Endothelial cell of umbilical vein (primary cell): Measurements from ENCODE around the gene FXYD4. TPM values are rescaled to one million over a fixed set of nuclear protein-coding genes. Genes with fewer than 3 reads are reported as not detected.

ENCODE experiments used
- BruUV-seq: library from RNA; stranded (reverse); fragments of 400-500 nt; replicated peaks from 2 replicates; lab custom pipeline; 2021; lab: Mats Ljungman, UMichigan
- CTCF ChIA-PET: fragments of 300-600, 350-600 bp; sonication (Branson Sonifier 250); formaldehyde crosslinking; loops from one replicate; lab custom pipeline; 2021; ENCODE audit warnings: antibody characterized with exemption, inconsistent platforms; lab: Charles Lee
- POLR2A ChIA-PET: fragments of 300-600, 350-600 bp; sonication (Branson Sonifier 250); formaldehyde crosslinking; loops from one replicate; lab custom pipeline; 2021; ENCODE audit warnings: antibody characterized with exemption, inconsistent platforms; lab: Charles Lee
- DNase-seq: peaks from one replicate; pipeline ENCODE4 v3.0.0-alpha.2; 2011; ENCODE audit warnings: low read depth, low spot score
- FAIRE-seq: peaks from 2 replicates; lab custom pipeline; 2011; peaks lifted over from hg19 to GRCh38; lab: Jason Lieb, UNC
- H2AFZ ChIP-seq: 2 replicates; pipeline ENCODE4 v1.6.0; 2012; ENCODE audit warnings: low read depth, low read length, control low read depth, inconsistent platforms
- H3K27ac ChIP-seq: 2 replicates; pipeline ENCODE4 v1.5.1; 2011; ENCODE audit warnings: low read depth, mild to moderate bottlenecking, control low read depth, low read length, moderate library complexity; ENCODE audit not compliant: insufficient read depth
- H3K27me3 ChIP-seq, 2 experiments: 2 replicates each; pipeline versions ENCODE4 v1.6.0 to v1.6.1; 2011; ENCODE audit warnings: low read length in 2 of 2, mixed read lengths in 1 of 2; ENCODE audit not compliant: control insufficient read depth in 2 of 2, insufficient read depth in 2 of 2
- H3K36me3 ChIP-seq, 2 experiments: 2 replicates in 1 of 2; 3 replicates in 1 of 2; pipeline ENCODE4 v1.5.1; 2011; ENCODE audit warnings: low read length in 2 of 2, mild to moderate bottlenecking in 1 of 2, moderate library complexity in 1 of 2; ENCODE audit not compliant: control insufficient read depth in 2 of 2, insufficient read depth in 2 of 2; ENCODE audit errors: extremely low read depth in 1 of 2
- H3K4me1 ChIP-seq: 3 replicates; pipeline ENCODE4 v1.5.1; 2011; ENCODE audit warnings: mild to moderate bottlenecking, low read length; ENCODE audit not compliant: control insufficient read depth, insufficient read depth; ENCODE audit errors: extremely low read depth
- H3K4me2 ChIP-seq: 2 replicates; pipeline ENCODE4 v1.6.1; 2011; ENCODE audit warnings: low read length, control low read depth, mixed read lengths; ENCODE audit not compliant: insufficient read depth
- H3K4me3 ChIP-seq, 3 experiments: fragments of 200-600 bp in 1 of 3; sonication (generic), shearing (Covaris generic) in 1 of 3; replicated peaks in 1 of 3; 2 replicates each; pipeline ENCODE4 v1.5.1; 2011 to 2016; ENCODE audit warnings: control low read depth in 3 of 3, low read length in 3 of 3, mild to moderate bottlenecking in 2 of 3, inconsistent platforms in 1 of 3, low read depth in 1 of 3, moderate library complexity in 1 of 3; ENCODE audit not compliant: insufficient read depth in 1 of 3
- H3K79me2 ChIP-seq: 2 replicates; pipeline ENCODE4 v1.6.0; 2012; ENCODE audit warnings: low read length, inconsistent platforms; ENCODE audit not compliant: control insufficient read depth, insufficient read depth
- H3K9ac ChIP-seq: replicated peaks from 2 replicates; pipeline ENCODE3; 2011; ENCODE audit warnings: low read length, control low read depth; ENCODE audit not compliant: insufficient read depth; ENCODE audit errors: extremely low read depth
- H3K9me1 ChIP-seq: replicated peaks from 3 replicates; pipeline ENCODE4 v1.6.0; 2011; ENCODE audit warnings: mild to moderate bottlenecking, low read length; ENCODE audit not compliant: control insufficient read depth, insufficient read depth; ENCODE audit errors: extremely low read depth
- H3K9me3 ChIP-seq: replicated peaks from 2 replicates; pipeline ENCODE4 v1.5.1; 2012; ENCODE audit warnings: low read length, inconsistent platforms; ENCODE audit not compliant: control insufficient read depth, insufficient read depth
- H4K20me1 ChIP-seq: replicated peaks from 2 replicates; pipeline ENCODE3; 2011; ENCODE audit warnings: mild to moderate bottlenecking, low read length; ENCODE audit not compliant: control insufficient read depth, insufficient read depth; ENCODE audit errors: extremely low read depth
- FOS ChIP-seq: IDR thresholded peaks from 2 replicates; pipeline ENCODE4 v1.6.1; 2011; ENCODE audit warnings: mild to moderate bottlenecking, low read length, moderate library complexity, borderline replicate concordance; ENCODE audit not compliant: insufficient read depth
- JUN ChIP-seq: IDR thresholded peaks from 2 replicates; pipeline ENCODE4 v1.6.1; 2011; ENCODE audit warnings: borderline replicate concordance, low read depth; ENCODE audit not compliant: insufficient read length, insufficient read depth
- MYC ChIP-seq: IDR thresholded peaks from one replicate; pipeline ENCODE4 v1.6.1; 2011; ENCODE audit warnings: mild to moderate bottlenecking, low read depth, low read length
- POLR2A ChIP-seq: IDR thresholded peaks from 2 replicates; pipeline ENCODE4 v1.6.1; 2012; ENCODE audit warnings: low read depth, mild to moderate bottlenecking, control low read depth, low read length
- dilution Hi-C: fragments of 300-500 bp; cut with MboI; formaldehyde crosslinking; loops from one replicate; pipeline ENCODE4 v1.15.0; 2019; ENCODE audit warnings: low sequenced_read_pairs; ENCODE audit not compliant: extremely low pct_ligation_motif_present
- intact Hi-C: fragments of 100-400 bp; cut with micrococcal nuclease; formaldehyde crosslinking; loops from one replicate; pipeline ENCODE4 v1.10.0; 2022
- polyA plus RNA-seq, 4 experiments: library from polyadenylated mRNA; depleted of rRNA in 3 of 4; stranded (reverse) in 3 of 4; unstranded in 1 of 4; fragments of >200 nt; gene quantifications; 2 replicates each; pipeline versions ENCODE4 v1.2.1 to v1.2.3, GENCODE V29; 2011 to 2012; ENCODE audit warnings: missing spikeins in 1 of 4
- total RNA-seq: library from RNA; stranded (reverse); gene quantifications from 2 replicates; pipeline ENCODE4 v1.2.3, GENCODE V29; 2021
- TF ChIP-seq, protein P1 (sequence below), 2 donors: IDR thresholded peaks; 1 replicate in 1 of 2; 2 replicates in 1 of 2; pipeline ENCODE4 v1.5.1; 2011; ENCODE audit warnings: low read length in 2 of 2, mild to moderate bottlenecking in 2 of 2, moderate library complexity in 2 of 2, control low read depth in 1 of 2, inconsistent platforms in 1 of 2, low read depth in 1 of 2; ENCODE audit not compliant: insufficient read depth in 1 of 2; ENCODE audit errors: extremely low read depth in 1 of 2

FXYD4 gene
- total and polyA plus RNA-seq, 2 donors (not counting 3 experiments of a cell fraction or from before 2014, with no cell fraction given) = not detected

DNA sequence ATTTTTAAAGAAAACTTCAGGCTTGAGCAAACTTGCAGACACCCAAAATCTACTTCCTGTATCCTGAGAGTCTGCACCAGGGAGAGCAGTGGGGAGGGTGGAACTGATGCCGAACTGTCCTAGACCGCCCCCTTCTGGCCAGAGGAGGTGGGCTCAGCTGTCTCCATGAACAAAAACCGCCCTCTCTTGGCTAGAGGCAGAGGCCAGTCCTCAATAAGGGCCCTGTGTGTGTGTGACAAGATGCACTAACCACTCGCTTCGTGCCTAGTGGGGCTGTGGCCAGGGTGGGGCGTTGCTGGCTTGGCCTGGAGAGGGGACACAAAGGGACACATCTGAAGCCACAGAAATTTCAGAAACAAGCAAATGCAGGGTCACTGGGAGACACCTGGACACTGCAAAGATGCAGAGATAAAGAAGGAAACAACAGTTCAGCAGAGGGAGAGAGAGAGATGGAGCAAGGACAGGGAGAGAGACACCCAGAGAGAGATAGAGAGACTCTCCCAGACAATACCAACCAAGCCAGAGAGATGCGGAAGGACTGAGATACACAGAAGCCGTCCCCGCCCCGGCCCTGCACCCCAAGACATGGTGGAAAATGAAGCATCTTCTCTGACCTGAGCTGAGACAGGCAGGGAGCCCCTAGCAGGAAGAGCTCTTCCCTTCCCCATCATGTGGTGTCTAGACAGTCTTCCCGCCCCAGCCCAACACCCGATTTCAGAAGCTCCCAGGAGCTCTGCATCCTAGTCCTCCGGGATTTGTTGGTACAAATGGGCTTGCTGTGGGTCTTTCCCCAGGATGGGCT is 22.7 kb upstream of the FXYD4 start:
- no TSS peak for BruUV-seq
- POLR2A ChIA-PET = no interaction called here
- H3K9me3 ChIP-seq = no peaks in the 10 kb centered on the region
- no peaks in the 10 kb centered on the region for H3K4me1 ChIP-seq
- H3K79me2 ChIP-seq = no peaks in the 10 kb centered on the region
- dilution Hi-C loops = no loop called here
- no peak overlapping the region for H3K4me3 ChIP-seq
- peak; percentile 67 for DNase-seq
- CTCF ChIA-PET = interaction anchor here (0.6 to 4.5 kb wide), 10 partner anchors 9 to 145 kb away, joined by 3 to 66 read pairs (median 4); no protein-coding TSS in a partner anchor
- no peak overlapping the region for H3K9ac ChIP-seq
- H3K4me2 ChIP-seq = no peak overlapping the region
- TF ChIP-seq JUN (no peak), FOS (no peak), POLR2A (no peak), MYC (no peak)
- TF ChIP-seq, protein P1, sequence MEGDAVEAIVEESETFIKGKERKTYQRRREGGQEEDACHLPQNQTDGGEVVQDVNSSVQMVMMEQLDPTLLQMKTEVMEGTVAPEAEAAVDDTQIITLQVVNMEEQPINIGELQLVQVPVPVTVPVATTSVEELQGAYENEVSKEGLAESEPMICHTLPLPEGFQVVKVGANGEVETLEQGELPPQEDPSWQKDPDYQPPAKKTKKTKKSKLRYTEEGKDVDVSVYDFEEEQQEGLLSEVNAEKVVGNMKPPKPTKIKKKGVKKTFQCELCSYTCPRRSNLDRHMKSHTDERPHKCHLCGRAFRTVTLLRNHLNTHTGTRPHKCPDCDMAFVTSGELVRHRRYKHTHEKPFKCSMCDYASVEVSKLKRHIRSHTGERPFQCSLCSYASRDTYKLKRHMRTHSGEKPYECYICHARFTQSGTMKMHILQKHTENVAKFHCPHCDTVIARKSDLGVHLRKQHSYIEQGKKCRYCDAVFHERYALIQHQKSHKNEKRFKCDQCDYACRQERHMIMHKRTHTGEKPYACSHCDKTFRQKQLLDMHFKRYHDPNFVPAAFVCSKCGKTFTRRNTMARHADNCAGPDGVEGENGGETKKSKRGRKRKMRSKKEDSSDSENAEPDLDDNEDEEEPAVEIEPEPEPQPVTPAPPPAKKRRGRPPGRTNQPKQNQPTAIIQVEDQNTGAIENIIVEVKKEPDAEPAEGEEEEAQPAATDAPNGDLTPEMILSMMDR (IDR thresholded peaks at IDR 0.05; ENCODE audit: extremely low read depth in 1 of 2, insufficient read depth in 1 of 2, low read depth in 1 of 2, low read length in 2 of 2) = peak; percentile 94
- no peaks in the 10 kb centered on the region for H3K9me1 ChIP-seq
- H3K27me3 ChIP-seq = peaks cover 1 to 7% of the 10 kb centered on the region in 2 experiments
- H3K36me3 ChIP-seq = no peaks in the 10 kb centered on the region
- no peaks in the 10 kb centered on the region for H4K20me1 ChIP-seq
- FAIRE-seq = peak; percentile 97
- H2AFZ ChIP-seq = no peak overlapping the region
- intact Hi-C loops = loop anchor here (1.0 kb wide), 3 partner anchors 55 to 143 kb away; no protein-coding TSS in a partner anchor
- no peak overlapping the region for H3K27ac ChIP-seq
